Measurements from ENCODE around the gene ZBTB11. TPM values are rescaled to one million over a fixed set of nuclear protein-coding genes. Genes with fewer than 3 reads are reported as not detected.
"Not testable (repeated sequence)": the region's sequence is repeated elsewhere in the genome, so short reads cannot be mapped to it uniquely, and the experiment has no call there.

The ZBTB11 gene
- total RNA-seq, 1 donor from 2014 or later: 15.5 TPM

GRCh38 chr3:101643009-101643844 is 33.7 kb downstream of the ZBTB11 start:
- DNase-seq (ENCODE audit: low spot score): no peak

- DNase-seq (ENCODE audit: low spot score): no peak
Observed at GRCh38 chr3:101642441-101642840, 34.5 kb downstream of the ZBTB11 start.

- not testable (repeated sequence) for DNase-seq (ENCODE audit: low spot score)
Observed at GRCh38 chr3:101641397-101642115, 35.4 kb downstream of the ZBTB11 start.

GRCh38 chr3:101640256-101640655 is 36.7 kb downstream of the ZBTB11 start:
- DNase-seq (ENCODE audit: low spot score): no peak

GRCh38 chr3:101639280-101639963 is 37.5 kb downstream of the ZBTB11 start:
- no peak for DNase-seq (ENCODE audit: low spot score)

GRCh38 chr3:101638261-101638745 is 38.6 kb downstream of the ZBTB11 start:
- no peak for DNase-seq (ENCODE audit: low spot score)

GRCh38 chr3:101637451-101637850 is 39.5 kb downstream of the ZBTB11 start:
- DNase-seq (ENCODE audit: low spot score): no peak

GRCh38 chr3:101635954-101636798 is 40.8 kb downstream of the ZBTB11 start:
- DNase-seq (ENCODE audit: low spot score): peak; percentile 33

GRCh38 chr3:101635345-101635744 is 41.6 kb downstream of the ZBTB11 start:
- DNase-seq (ENCODE audit: low spot score): no peak

GRCh38 chr3:101634591-101635196 is 42.2 kb downstream of the ZBTB11 start:
- DNase-seq (ENCODE audit: low spot score): no peak

- no peak for DNase-seq (ENCODE audit: low spot score)
Observed at GRCh38 chr3:101633186-101633585, 43.7 kb downstream of the ZBTB11 start.

- no peak for DNase-seq (ENCODE audit: low spot score)
Observed at GRCh38 chr3:101632586-101632985, 44.3 kb downstream of the ZBTB11 start.

GRCh38 chr3:101631959-101632358 is 45.0 kb downstream of the ZBTB11 start:
- not testable (repeated sequence) for DNase-seq (ENCODE audit: low spot score)

GRCh38 chr3:101631098-101631796 is 45.7 kb downstream of the ZBTB11 start:
- no peak for DNase-seq (ENCODE audit: low spot score)

GRCh38 chr3:101629219-101629618 is 47.7 kb downstream of the ZBTB11 start:
- DNase-seq (ENCODE audit: low spot score): no peak

GRCh38 chr3:101625879-101626278 is 51.1 kb downstream of the ZBTB11 start:
- no peak for DNase-seq (ENCODE audit: low spot score)

GRCh38 chr3:101624857-101625256 is 52.1 kb downstream of the ZBTB11 start:
- DNase-seq (ENCODE audit: low spot score): no peak

GRCh38 chr3:101623656-101624055 is 53.3 kb downstream of the ZBTB11 start:
- no peak for DNase-seq (ENCODE audit: low spot score)

GRCh38 chr3:101619734-101620133 is 57.2 kb downstream of the ZBTB11 start:
- DNase-seq (ENCODE audit: low spot score): no peak

GRCh38 chr3:101618726-101619125 is 58.2 kb downstream of the ZBTB11 start:
- no peak for DNase-seq (ENCODE audit: low spot score)

All from mucosa of gallbladder (tissue), 1 donor.